C4-2B (cell line): ENCODE measurements around the gene CHD5.

Source experiments
- CTCF ChIP-seq: fragments of 450-650 bp; conservative IDR thresholded peaks from 2 replicates; pipeline ENCODE4 v1.5.1; 2017; ENCODE audit warnings: mild to moderate bottlenecking
- ZFX ChIP-seq: fragments of 450-650 bp; IDR thresholded peaks from 2 replicates; pipeline ENCODE4 v1.6.1; 2017

GRCh38 chr1:6117624-6118023, 62.5 kb downstream of the CHD5 start:
- TF ChIP-seq CTCF, result no peak
- no peak for TF ChIP-seq ZFX
